ENCODE data around the gene DLK1. TPM values are rescaled to one million over a fixed set of nuclear protein-coding genes. Genes with fewer than 3 reads are reported as not detected.

DLK1 gene
- total RNA-seq, 1 donor from 2014 or later, result 8.6 TPM

DNA sequence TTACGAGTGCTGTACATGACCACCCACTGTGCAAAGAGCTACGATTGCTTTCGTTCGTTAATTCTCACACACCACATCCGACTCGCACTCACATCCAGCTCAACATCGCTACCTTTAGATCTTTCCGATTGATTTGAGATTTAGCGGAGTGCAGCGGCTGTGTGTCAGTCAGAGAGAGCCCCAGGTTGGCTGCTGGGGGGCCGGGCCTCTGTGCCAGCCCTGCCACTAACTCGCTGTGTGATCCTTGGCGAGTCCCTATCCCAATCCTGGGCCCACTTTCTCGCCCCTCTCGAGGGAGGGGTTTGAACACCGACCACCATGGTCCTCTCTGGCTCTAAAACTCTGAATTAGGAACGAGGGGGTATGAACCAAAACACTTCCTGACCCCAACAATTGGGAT, 8.6 kb downstream of the DLK1 start:
- Histone ChIP-seq H3K4me3 (no peak overlapping the region), H3K27ac (no peak overlapping the region), H3K4me1 (no peaks in the 10 kb centered on the region), H3K36me3 (no peaks in the 10 kb centered on the region), H3K27me3 (no peaks in the 10 kb centered on the region), H3K9me3 (no peaks in the 10 kb centered on the region)
- no peak for DNase-seq (ENCODE audit: extremely low spot score in 2 of 2)
- intact Hi-C loops (cut with DNase I), result no loop called here
- TF ChIP-seq POLR2AphosphoS5 (IDR thresholded peaks at IDR 0.05; ENCODE audit: insufficient read depth in 1 of 2, low read depth in 1 of 2), result no peak
- no peak for TF ChIP-seq POLR2A (IDR thresholded peaks at IDR 0.05)

DNA sequence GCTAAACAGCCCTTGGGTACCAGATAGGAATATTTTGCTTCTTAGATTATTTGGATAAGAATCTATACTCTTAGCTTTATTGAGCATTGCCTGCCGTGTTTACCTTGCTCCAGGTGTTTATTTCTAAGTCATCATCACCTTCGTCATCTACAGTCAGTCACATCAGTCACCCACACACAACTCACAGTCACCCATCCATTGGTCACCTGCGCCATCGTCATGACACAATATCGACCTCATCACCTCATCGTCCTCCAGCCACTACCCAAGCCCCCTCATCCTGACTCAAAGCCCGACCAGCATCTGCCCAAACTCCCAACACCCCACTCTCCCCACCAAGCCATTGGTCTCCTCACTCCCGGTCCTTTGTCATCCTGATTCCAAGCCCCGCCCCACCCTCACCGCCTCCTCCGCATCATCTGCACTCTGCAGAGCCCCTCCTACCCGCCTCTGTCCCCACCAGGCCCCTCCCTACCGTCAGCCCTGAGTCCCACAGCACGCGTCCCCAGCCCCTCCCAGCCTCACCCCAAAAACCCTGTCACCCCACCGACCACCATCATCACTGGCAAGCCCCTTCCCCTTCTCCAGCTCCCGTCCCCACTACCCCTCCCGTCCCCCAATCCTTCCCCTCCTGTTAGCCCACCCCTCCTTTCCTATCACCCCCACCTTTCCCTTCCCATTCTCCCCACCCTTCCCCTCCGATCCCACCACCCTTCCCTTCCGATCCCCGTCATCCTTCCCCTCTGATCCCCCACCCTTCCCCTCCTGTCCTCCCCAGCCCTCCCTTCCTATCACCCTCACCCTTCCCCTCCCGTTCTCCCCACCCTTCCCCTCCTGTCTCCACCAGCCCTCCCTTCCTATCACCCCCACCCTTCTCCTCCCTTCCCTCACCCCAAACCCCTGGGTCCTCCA, 9.8 kb downstream of the DLK1 start:
- H3K27me3 ChIP-seq, result no peaks in the 10 kb centered on the region
- no peak for DNase-seq (ENCODE audit: extremely low spot score in 2 of 2)
- intact Hi-C loops (cut with DNase I), result no loop called here
- H3K4me1 ChIP-seq, result no peaks in the 10 kb centered on the region
- no peaks in the 10 kb centered on the region for H3K9me3 ChIP-seq
- no peak overlapping the region for H3K4me3 ChIP-seq
- TF ChIP-seq, protein P1, sequence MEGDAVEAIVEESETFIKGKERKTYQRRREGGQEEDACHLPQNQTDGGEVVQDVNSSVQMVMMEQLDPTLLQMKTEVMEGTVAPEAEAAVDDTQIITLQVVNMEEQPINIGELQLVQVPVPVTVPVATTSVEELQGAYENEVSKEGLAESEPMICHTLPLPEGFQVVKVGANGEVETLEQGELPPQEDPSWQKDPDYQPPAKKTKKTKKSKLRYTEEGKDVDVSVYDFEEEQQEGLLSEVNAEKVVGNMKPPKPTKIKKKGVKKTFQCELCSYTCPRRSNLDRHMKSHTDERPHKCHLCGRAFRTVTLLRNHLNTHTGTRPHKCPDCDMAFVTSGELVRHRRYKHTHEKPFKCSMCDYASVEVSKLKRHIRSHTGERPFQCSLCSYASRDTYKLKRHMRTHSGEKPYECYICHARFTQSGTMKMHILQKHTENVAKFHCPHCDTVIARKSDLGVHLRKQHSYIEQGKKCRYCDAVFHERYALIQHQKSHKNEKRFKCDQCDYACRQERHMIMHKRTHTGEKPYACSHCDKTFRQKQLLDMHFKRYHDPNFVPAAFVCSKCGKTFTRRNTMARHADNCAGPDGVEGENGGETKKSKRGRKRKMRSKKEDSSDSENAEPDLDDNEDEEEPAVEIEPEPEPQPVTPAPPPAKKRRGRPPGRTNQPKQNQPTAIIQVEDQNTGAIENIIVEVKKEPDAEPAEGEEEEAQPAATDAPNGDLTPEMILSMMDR (IDR thresholded peaks at IDR 0.05), result no peak
- TF ChIP-seq POLR2A (IDR thresholded peaks at IDR 0.05), result no peak
- TF ChIP-seq POLR2AphosphoS5 (IDR thresholded peaks at IDR 0.05; ENCODE audit: insufficient read depth in 1 of 2, low read depth in 1 of 2), result no peak
- H3K36me3 ChIP-seq, result no peaks in the 10 kb centered on the region
- H3K27ac ChIP-seq, result no peak overlapping the region

DNA sequence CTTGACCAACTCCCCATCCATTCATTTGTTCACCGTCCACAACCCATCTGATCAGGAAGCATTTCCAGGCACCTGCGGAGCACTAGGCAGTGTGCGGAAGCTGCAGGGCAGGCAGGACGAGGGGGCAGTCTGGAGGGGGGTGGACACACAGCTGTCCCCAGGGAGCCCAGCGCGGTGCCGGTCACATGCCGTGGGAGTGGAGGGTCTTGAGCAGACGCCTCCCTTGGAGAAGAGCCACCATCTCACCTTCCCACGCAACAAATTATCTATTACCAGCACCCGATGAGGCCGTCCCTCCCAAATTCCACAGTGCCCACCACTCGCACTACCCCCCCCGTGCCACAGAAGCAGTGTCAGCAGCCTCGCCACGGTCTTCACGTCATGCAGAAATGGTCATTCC, 10.8 kb downstream of the DLK1 start:
- intact Hi-C loops (cut with DNase I), result no loop called here
- TF ChIP-seq, protein P1 (IDR thresholded peaks at IDR 0.05), result no peak
- TF ChIP-seq POLR2A (IDR thresholded peaks at IDR 0.05) (no peak), POLR2AphosphoS5 (IDR thresholded peaks at IDR 0.05; ENCODE audit: insufficient read depth in 1 of 2, low read depth in 1 of 2) (no peak)
- no peak for DNase-seq (ENCODE audit: extremely low spot score in 2 of 2)

DNA sequence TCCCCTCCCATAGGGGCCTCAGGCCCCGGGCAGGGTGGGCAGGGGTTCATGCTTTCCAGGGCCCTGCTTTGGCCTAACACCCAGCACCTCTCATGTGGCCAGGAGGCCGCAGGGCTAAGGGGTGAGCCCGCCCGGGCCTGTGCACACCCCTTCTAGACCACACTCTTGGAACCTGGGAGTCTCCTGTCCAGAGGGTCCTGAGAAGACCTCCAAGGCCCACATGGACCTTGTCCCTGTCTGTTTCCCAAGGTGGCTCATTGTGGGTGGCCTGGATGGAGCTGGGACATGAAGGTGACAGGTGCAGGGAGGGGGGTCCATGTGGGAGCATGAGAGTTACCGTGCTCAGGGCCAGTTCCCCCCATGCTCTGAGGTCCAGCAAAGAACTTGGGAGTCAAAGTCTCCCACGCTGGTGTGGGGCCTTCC, 11.6 kb downstream of the DLK1 start:
- Histone ChIP-seq H3K9me3 (no peaks in the 10 kb centered on the region), H3K27ac (no peak overlapping the region), H3K4me3 (no peak overlapping the region), H3K27me3 (no peaks in the 10 kb centered on the region), H3K36me3 (no peaks in the 10 kb centered on the region), H3K4me1 (no peaks in the 10 kb centered on the region)
- no peak for DNase-seq (ENCODE audit: extremely low spot score in 2 of 2)
- TF ChIP-seq, protein P1 (IDR thresholded peaks at IDR 0.05), result no peak
- no peak for TF ChIP-seq POLR2A (IDR thresholded peaks at IDR 0.05)
- no peak for TF ChIP-seq POLR2AphosphoS5 (IDR thresholded peaks at IDR 0.05; ENCODE audit: insufficient read depth in 1 of 2, low read depth in 1 of 2)
- intact Hi-C loops (cut with DNase I), result no loop called here

More for the DNA sequence above, 10.8 kb downstream of the DLK1 start:
- H3K27ac ChIP-seq, result no peak overlapping the region
- no peaks in the 10 kb centered on the region for H3K9me3 ChIP-seq
- no peaks in the 10 kb centered on the region for H3K4me1 ChIP-seq
- no peaks in the 10 kb centered on the region for H3K27me3 ChIP-seq
- H3K36me3 ChIP-seq, result no peaks in the 10 kb centered on the region
- H3K4me3 ChIP-seq, result no peak overlapping the region

DNA sequence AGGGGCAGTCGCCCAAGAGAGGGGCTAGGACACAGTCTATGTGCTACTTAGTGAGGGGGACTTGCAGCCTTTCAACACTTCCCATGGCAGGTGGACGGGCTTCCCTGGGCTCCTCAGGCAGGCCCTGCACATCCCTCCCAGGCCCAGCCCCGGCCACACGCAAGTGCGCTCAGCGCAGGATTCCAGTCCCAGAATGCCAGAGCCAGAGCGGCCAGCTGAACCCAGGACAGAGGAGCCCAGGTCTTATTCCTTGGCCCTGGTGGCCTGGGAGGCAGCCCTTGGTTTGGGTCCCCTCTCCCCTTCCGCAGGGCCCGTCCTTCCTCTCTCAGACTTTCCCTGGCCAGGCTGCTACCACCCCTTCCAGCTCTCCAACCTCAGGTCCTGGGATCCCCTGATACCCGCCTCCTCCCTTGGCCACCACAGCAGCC, 12.0 kb downstream of the DLK1 start:
- Histone ChIP-seq H3K4me1 (no peaks in the 10 kb centered on the region), H3K27me3 (no peaks in the 10 kb centered on the region), H3K27ac (no peak overlapping the region), H3K36me3 (no peaks in the 10 kb centered on the region), H3K9me3 (no peaks in the 10 kb centered on the region), H3K4me3 (no peak overlapping the region)
- TF ChIP-seq POLR2A (IDR thresholded peaks at IDR 0.05) (no peak), POLR2AphosphoS5 (IDR thresholded peaks at IDR 0.05; ENCODE audit: insufficient read depth in 1 of 2, low read depth in 1 of 2) (no peak)
- TF ChIP-seq, protein P1 (IDR thresholded peaks at IDR 0.05), result no peak
- intact Hi-C loops (cut with DNase I), result no loop called here
- no peak for DNase-seq (ENCODE audit: extremely low spot score in 2 of 2)

All from vagina (tissue), 2 donors.